ENCODE results near the gene SMIM44.
"Not testable (repeated sequence)": the region's sequence is repeated elsewhere in the genome, so short reads cannot be mapped to it uniquely, and the experiment has no call there.

The SMIM44 gene

GRCh38 chr19:3456925-3457527, 26.2 kb downstream of the SMIM44 start:
- DNase-seq, result no peak

GRCh38 chr19:3455960-3456601, 27.2 kb downstream of the SMIM44 start:
- no peak for DNase-seq

GRCh38 chr19:3455393-3455955, 27.8 kb downstream of the SMIM44 start:
- no peak for DNase-seq

GRCh38 chr19:3454656-3455392, 28.4 kb downstream of the SMIM44 start:
- no peak for DNase-seq

GRCh38 chr19:3453840-3454239, 29.4 kb downstream of the SMIM44 start:
- DNase-seq, result no peak

GRCh38 chr19:3452942-3453214, 30.4 kb downstream of the SMIM44 start:
- not testable (repeated sequence) for DNase-seq

GRCh38 chr19:3452171-3452941, 30.9 kb downstream of the SMIM44 start:
- DNase-seq, result no peak

GRCh38 chr19:3451451-3451866, 31.8 kb downstream of the SMIM44 start:
- no peak for DNase-seq

- no peak for DNase-seq
These were observed 32.3 kb downstream of the SMIM44 start for GRCh38 chr19:3450796-3451411.

GRCh38 chr19:3448616-3449334, 34.5 kb downstream of the SMIM44 start:
- DNase-seq, result no peak

- not testable (repeated sequence) for DNase-seq
These were observed 36.6 kb downstream of the SMIM44 start for GRCh38 chr19:3446657-3447056.

- no peak for DNase-seq
These were observed 38.5 kb downstream of the SMIM44 start for GRCh38 chr19:3444695-3445234.

GRCh38 chr19:3443840-3444694, 39.2 kb downstream of the SMIM44 start:
- no peak for DNase-seq

GRCh38 chr19:3442487-3443071, 40.7 kb downstream of the SMIM44 start:
- DNase-seq, result no peak

- DNase-seq, result no peak
These were observed 41.3 kb downstream of the SMIM44 start for GRCh38 chr19:3441986-3442329.

- DNase-seq, result no peak
These were observed 41.9 kb downstream of the SMIM44 start for GRCh38 chr19:3441089-3441985.

GRCh38 chr19:3440082-3440481, 43.2 kb downstream of the SMIM44 start:
- peak; percentile 18 for DNase-seq

- peak; percentile 98 for DNase-seq
These were observed 48.3 kb downstream of the SMIM44 start for GRCh38 chr19:3434630-3435553.
